DMS53 (cell line): ENCODE data around the gene JAML.

ENCODE experiments used
- DNase-seq: peaks from one replicate; lab custom pipeline; 2025; lab: John Stamatoyannopoulos, UW

JAML gene

DNA sequence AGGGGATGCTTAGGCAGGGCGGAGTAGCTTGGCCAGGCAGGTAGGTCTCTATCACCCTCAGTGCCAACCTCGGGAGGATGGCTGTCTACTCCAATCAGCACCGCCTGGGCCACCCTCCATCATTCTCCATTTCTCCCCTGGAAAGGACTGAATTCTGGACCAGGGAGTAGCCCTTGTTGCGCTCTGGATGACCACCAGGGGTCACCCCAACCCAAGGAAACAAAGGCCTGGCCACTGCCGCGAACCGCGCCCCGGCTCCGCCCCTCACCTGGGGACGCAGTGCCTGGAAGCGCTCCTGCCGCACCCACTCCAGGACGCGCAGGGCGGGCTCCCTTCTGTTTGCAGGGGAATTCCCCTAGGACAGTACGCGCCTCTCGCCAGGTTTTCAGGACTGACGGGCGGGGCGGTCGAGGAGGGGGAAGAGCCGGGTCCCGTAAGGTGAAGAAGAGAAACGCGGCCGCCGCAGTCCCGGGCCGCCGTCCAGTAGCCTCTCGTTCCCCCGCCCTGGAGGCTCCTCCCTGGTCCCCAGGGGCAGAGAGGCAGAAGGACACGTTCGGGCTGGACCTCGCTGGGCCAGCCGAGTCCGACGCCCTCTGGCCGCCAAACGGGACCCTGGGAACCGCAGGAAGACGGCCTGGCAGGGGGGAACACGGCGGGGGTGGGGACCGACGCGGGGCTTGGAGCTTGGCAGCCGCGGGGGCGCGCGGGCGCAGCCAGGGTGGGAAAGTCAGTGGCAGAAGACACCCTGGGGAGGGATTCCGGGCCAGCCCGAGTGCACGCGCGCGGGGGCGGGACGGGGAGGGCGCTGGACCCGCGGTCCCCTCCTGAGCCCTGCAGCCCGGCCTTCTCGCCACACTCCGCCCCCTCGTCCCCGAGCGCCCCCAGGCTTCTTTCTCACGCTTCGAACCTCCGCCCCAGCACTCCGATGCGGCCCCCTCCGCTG, 79.3 kb downstream of the JAML start:
- peak; percentile 93 for DNase-seq

GRCh38 chr11:118144301-118145268, 80.2 kb downstream of the JAML start:
- peak; percentile 60 for DNase-seq
